Measurements from ENCODE around the gene RABAC1. TPM values are rescaled to one million over a fixed set of nuclear protein-coding genes. Genes with fewer than 3 reads are reported as not detected.

RABAC1 gene
- total RNA-seq, 1 donor from 2014 or later, result 67.9 TPM

DNA sequence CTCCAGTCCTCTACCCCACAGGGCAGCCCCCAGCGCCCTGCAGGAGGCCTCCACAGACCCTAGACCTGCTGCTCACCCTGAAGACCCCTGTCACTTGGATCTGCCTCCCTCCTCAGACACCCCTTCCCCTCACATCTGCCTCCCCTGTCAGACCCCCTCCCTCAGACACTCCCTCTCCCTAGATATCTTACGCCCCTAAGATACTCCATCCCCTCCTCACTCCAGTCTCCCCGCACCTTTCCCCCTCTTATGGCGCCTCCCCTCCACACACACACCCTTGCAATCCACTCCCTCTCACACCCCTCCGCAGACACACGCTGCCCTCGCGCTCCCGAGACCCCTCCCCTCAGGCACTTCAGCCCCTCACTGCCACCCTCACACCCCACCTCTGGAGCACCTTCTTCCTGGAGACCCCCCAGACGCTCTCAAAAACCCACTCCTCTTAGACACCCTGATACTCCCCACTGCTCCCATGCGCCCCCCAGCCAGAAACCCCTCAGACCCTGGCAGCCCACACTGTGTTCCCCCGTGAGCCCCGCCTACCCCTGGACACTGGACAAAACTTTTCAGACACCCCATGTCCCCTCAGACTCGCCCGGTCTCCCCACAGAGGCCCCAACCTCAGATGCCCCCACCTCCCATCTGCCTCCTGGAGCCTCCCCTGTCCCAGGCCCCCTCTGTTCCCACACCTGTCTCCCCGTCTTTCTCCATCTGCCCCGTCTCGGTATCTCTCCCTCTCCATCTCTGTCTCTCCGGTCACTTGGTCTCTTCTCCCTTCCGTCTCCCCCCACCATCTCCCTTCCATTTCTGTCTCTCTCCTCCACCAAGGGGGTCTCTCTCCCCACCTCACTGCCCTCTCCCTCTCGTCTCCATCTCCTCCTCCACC, 45.3 kb downstream of the RABAC1 start:
- no peak for ATAC-seq

DNA sequence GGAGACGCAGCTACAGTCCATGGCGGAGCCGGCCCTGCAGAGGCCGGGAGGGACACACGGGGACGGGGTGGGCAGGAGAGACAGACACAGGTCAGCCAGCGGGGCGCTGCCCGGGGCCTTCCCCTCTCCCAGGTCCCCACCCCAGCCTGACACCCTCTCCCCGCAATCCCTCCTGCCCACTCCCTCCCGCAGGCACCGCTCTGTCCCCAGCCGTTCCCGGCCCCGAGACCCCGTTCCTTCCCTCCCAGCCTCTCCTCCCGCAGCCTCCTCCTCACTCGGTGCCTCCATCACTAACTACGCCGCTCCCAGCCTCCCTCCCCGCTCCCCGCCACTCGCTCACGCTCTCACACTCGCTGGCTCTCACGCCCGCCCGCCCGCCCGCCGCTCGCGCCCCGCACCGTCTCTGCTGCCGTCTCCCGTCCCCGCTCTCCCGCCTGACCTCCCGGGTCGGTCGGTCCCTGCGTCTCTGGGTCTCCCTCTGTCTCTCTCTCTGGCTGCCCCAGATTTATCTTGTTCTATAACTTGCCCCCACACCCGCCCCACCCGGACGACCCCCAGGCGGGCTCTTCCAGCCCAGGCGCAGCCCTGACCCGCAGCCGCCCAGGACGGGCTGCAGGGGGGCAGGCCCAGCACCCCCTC, 46.1 kb downstream of the RABAC1 start:
- ATAC-seq, result no peak

DNA sequence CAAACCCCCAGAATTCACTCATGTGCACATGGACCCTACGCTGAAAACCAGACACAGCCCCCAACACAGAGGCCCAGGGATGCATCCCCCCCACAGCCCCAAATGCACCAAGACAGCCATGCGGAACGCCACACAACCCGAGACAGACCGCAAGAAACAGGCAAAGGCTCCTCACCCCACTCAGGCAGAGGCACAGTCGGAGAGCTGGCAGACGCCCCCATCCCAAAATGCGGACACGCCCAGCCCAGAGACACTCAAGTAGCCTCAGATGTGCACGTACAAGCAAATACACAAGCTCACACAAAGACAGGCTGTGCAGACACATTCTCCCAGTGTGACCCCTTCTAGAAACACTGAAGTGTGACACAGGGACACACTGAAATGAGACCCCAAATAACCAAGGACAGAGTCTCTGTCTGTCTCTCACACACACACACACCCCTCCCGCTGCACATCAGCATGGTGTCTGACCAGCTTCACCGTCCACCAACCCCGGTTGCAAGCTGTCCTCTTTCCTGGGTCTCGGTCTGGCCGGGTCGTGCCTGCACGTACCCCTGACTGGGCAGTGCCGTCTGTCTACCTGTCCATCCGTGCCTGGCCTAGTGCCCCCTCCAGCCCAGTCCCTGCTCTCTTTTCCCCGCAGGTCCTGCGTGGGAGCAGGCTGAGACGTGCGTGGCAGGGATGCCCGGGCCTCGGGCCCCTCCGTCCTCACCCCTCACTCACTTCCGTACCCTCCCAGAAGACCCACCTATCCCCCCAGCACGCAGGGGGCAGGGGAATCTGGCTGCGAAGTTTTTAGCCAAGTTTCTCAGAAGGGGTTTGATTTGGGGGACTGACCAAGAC, 47.0 kb downstream of the RABAC1 start:
- ATAC-seq, result no peak

DNA sequence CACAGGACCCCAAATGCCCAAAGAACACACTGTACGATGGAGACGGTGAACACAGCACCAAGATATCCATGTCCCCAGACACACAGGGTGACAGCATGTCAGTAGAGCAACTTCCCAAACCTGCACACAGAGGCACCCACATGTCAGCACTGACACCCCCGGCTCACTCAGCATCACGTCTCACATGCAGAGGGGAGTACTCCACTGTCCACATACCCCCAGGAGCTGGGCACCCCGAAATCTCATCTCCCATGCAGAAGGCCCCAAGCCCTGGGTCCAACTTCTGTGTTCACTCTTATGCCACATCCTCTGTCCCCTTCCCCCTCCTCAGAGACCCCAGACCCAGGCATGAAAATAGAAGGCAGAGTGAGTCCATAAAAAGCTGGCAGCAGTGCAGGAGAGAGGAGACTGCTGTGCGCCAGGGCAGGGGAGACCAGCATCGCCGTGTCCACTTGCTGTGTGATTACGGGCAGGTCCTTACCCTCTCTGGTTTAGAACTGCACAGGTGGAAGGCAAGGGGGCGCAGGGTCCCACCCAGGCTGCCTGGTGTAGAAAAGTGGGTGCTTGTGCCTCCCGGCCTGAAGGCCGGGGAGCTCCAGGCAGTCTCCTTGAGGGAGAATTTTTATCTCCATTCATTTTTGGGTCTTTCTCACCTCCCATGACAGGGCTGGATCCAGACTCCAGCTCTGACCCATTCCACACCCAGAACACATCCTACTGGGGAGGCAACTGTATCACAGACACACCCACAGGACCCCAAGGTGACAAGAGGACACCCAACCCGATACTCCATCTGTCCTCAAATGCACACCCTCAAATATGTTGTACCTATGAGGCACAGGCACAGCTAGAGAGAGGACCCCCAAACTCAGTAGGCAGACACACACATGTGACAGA, 47.9 kb downstream of the RABAC1 start:
- no peak for ATAC-seq

DNA sequence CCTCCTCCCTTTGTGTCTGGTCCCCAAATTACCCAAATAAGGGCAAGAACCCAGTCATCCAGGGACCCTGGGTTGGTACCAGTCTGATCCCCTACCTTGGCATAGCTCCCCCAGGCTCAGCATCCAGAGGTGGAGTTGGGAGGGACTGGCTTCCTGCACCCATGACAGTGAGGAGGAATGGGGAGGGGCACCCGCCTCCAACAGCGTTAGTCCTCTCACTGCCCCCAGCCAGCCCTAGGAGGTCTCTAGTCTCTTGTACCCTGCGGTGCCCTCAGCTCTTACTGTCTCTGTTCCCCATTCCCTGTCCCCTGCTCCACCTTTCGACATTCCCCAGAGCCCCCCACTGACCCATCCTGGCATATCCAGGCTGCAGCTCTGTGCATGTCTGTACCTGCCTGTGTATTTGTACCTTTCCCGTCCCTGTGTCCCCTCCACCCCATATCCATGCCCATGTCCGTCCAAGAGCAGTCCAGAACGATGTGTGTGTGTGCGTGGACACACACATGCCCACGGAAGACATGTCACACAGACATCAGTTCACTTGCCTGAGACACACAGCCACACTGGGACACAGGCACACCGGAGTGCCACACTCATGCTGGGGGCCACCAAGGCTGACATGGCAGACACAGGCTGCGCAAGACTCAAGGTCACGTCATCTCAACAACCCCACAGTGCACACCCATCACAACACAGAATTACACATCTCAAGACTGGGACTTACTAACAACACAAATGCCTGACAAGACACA, 48.7 kb downstream of the RABAC1 start:
- ATAC-seq, result no peak

DNA sequence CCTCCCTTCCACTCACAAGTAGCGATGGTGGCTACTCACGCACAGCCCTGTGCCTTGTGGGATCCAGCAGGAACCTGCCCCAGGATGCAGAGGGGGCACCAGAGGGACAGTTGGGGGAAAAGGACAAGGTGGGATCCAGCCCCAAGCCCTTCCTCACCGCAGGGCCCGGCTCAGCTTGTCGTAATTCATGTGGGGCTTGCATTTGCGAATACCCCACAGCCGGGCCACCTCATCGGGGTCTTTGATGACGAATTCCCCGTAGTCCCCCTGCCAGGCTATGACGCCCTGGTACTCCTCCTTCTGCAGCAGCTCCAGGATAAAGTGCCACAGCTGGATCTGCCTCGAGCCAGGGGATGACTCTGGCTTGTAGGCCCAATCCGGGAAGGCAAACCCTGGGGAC, 49.4 kb downstream of the RABAC1 start:
- no peak for ATAC-seq

DNA sequence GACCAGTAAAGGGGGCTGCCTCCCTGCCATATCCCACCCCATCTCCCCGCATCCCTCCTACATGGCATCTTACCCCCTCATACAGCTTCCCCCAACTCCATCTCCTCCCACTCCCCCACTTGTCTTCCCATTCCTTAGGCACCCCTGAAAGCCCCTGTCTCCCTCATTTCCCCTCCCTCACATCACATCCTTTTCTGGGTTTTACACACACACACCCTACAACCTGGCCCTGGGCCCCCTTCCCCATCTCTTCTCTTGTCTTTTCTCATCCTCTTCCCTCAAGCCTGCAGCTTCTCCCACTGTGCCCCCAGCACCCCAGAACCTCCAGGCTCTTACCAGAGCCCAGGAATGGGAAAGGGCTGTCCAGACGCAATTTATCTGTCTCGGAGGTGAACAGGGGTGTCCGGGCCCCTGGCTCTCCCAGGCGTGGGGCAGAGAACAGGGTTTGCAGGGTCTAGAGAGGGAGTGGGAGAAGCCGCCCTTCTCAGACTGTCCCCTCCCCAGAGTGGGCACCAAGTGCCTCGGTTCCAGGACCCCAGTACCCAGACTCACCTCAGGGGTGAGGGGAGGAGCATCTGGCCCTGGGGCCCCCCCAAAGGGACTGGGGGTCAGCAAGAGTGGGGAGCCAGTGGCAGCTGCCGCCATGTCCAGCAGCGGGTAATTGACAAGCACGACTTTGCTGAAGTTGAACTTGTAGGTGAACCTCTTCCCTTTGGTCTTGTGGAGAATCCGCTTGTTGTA, 50.2 kb downstream of the RABAC1 start:
- ATAC-seq, result no peak

DNA sequence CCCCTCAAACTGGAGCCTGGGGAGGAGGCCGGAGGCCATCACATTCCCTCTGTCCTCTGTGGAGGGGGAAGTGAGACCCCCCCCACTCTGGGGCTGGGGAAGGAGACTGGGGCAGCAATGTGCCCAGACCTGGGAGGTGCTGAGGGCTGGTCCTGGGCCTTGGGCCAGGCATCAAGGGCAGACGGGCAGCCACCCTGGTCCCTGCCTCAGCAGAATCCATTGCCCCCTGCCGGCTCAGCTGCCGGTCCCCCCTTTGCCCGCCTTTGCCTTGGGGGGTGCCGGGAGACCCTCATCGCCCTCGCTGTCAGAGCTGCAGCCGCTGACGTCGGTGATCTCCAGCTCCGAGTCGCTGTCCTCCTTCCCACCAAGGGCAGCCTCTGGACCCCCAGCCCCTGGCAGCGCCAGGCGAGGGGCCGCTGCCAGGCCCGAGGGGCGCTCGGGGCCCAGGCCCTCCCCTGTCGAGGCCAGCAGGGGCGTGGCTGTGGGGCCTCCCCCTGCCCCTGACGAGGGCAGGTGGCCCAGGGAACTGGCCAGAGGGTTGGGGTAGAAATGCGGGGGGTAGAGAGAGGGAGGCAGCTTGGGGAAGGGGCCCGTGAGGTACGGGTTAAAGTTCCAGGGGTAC, 51.0 kb downstream of the RABAC1 start:
- ATAC-seq, result no peak

DNA sequence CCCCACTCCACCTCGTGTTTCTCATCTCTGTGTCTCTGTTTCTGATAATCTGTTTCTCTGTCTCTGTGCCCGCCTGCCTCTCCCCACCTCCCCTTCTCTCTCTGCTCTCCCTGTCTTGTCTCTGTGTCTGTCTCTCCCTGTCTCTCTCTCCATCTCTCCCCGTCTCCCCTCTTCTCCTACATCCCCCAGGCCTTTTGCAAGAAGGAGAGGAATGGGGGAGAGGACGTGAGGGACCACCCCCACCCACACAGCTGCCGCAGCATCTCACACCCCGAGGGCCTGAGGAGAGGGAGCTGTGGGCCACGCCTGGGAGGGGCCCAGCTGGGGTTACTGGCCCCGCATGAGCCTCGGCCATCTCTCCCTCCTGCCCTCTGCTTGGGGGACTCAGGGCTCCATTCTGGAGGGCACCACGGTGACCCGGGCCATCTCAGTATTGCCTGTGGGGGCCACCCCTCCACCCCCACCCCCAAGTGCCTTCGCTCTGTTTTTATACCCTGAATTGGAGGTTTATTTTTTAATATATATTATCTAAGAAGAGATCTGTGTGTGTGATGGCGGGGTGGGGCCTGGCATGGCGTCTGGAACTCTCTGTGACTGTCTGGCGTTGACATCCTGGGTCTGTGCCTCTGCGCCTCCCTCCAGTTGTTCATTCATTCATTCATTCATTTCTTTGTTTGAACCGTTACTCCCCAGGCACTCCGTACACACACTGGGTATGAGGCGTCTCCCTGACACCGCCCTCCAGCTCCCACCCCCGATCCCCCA, 52.0 kb downstream of the RABAC1 start:
- ATAC-seq, result no peak

Other genes with a start within 250 kb of the RABAC1 start
- 268 TPM for gene CEACAM6, start 203.8 kb downstream of the RABAC1 start, total RNA-seq
- not detected for gene CEACAM3, start 162.7 kb downstream of the RABAC1 start, total RNA-seq
- not detected for gene LYPD4, start 114.6 kb downstream of the RABAC1 start, total RNA-seq
- gene DMRTC2, start 114.3 kb downstream of the RABAC1 start, total RNA-seq, result not detected
- gene RPS19, start 99.1 kb downstream of the RABAC1 start, total RNA-seq, result 2,011 TPM
- 2.6 TPM for gene CD79A, start 82.0 kb downstream of the RABAC1 start, total RNA-seq
- gene ARHGEF1, start 76.1 kb downstream of the RABAC1 start, total RNA-seq, result 53.9 TPM
- not detected for gene ERFL, start 30.9 kb downstream of the RABAC1 start, total RNA-seq
- 0.32 TPM for gene ATP1A3, start 34.9 kb upstream of the RABAC1 start, total RNA-seq
- 0.32 TPM for gene GRIK5, start 110.9 kb upstream of the RABAC1 start, total RNA-seq
- 9.7 TPM for gene ZNF574, start 116.8 kb upstream of the RABAC1 start, total RNA-seq
- 1.00 TPM for gene POU2F2, start 173.1 kb upstream of the RABAC1 start, total RNA-seq